HCT116 (cell line): ENCODE data around the gene DMBT1. TPM values are rescaled to one million over a fixed set of nuclear protein-coding genes. Genes with fewer than 3 reads are reported as not detected.

ENCODE experiments used
- ATAC-seq: fragments of 200-7000 bp; cut with Tn5 transposase; 2 replicates; pipeline ENCODE4 v1.9.1; 2020; ENCODE audit warnings: mild to moderate bottlenecking, moderate library complexity
- BruUV-seq: library from RNA; stranded (reverse); fragments of 400-500 nt; replicated peaks from 2 replicates; lab custom pipeline; 2021; lab: Mats Ljungman, UMichigan
- CTCF ChIA-PET: fragments of 300-600 bp; sonication (Branson Sonifier 250); formaldehyde crosslinking; loops from one replicate; lab custom pipeline; 2021; ENCODE audit warnings: antibody characterized with exemption; lab: Charles Lee
- POLR2A ChIA-PET: fragments of 300-600, 350-600 bp; sonication (Branson Sonifier 250); formaldehyde crosslinking; loops from one replicate; lab custom pipeline; 2021; ENCODE audit warnings: antibody characterized with exemption; lab: Charles Lee
- RAD21 ChIA-PET, 2 experiments: fragments of 300-600 bp; sonication (Branson Sonifier 250); formaldehyde crosslinking; loops; one replicate each; lab custom pipeline; 2023; ENCODE audit warnings: low total read pairs in 2 of 2; ENCODE audit not compliant: uncharacterized antibody in 2 of 2, unreplicated experiment in 2 of 2, low non-redundant PET in 1 of 2; lab: Charles Lee
- DNase-seq: peaks from one replicate; pipeline ENCODE4 v3.0.0-alpha.2; 2010; ENCODE audit warnings: low read depth, low spot score
- H2AFZ ChIP-seq: fragments of 200-600 bp; shearing (Covaris generic), sonication (generic); 2 replicates; pipeline ENCODE4 v1.6.1; 2017; ENCODE audit warnings: low read depth, mixed run types, mixed read lengths, antibody characterized with exemption, low read length; ENCODE audit not compliant: poor library complexity, severe bottlenecking
- H3K27ac ChIP-seq: 2 replicates; pipeline ENCODE4 v1.5.1; 2012; ENCODE audit warnings: low read depth, low read length
- H3K27me3 ChIP-seq: fragments of 200-600 bp; sonication (generic); 2 replicates; pipeline ENCODE4 v1.6.1; 2016; ENCODE audit warnings: mixed run types, low read length, mixed read lengths; ENCODE audit not compliant: insufficient read depth
- H3K36me3 ChIP-seq, 2 experiments: fragments of 200-500 bp in 1 of 2; fragments of 200-600 bp in 1 of 2; sonication (Bioruptor generic) in 1 of 2; sonication (generic) in 1 of 2; 2 replicates each; pipeline versions ENCODE4 v1.5.1 to v1.6.1; 2014 to 2016; ENCODE audit warnings: low read length in 2 of 2, inconsistent platforms in 1 of 2, mixed read lengths in 1 of 2, mixed run types in 1 of 2; ENCODE audit not compliant: insufficient read depth in 2 of 2, control insufficient read depth in 1 of 2
- H3K4me1 ChIP-seq, 2 experiments: fragments of 200-600 bp in 1 of 2; sonication (generic) in 1 of 2; 2 replicates each; pipeline versions ENCODE4 v1.5.1 to v1.6.1; 2012 to 2017; ENCODE audit warnings: low read length in 2 of 2, inconsistent platforms in 1 of 2, mild to moderate bottlenecking in 1 of 2, mixed read lengths in 1 of 2, mixed run types in 1 of 2, moderate library complexity in 1 of 2; ENCODE audit not compliant: insufficient read depth in 2 of 2, control insufficient read depth in 1 of 2
- H3K4me2 ChIP-seq: fragments of 200-600 bp; sonication (generic); 2 replicates; pipeline ENCODE4 v1.6.1; 2017; ENCODE audit warnings: mixed run types, low read length, mixed read lengths
- H3K4me3 ChIP-seq, 2 experiments: fragments of 200-600 bp in 1 of 2; sonication (generic) in 1 of 2; replicated peaks in 1 of 2; 2 replicates each; pipeline ENCODE4 v1.5.1; 2011 to 2016; ENCODE audit warnings: low read length in 2 of 2, control low read depth in 1 of 2, low read depth in 1 of 2, mild to moderate bottlenecking in 1 of 2, mixed read lengths in 1 of 2, mixed run types in 1 of 2
- H3K79me2 ChIP-seq: fragments of 200-600 bp; sonication (generic); 2 replicates; pipeline ENCODE4 v1.6.1; 2017; ENCODE audit warnings: mild to moderate bottlenecking, mixed run types, low read length, moderate library complexity, mixed read lengths; ENCODE audit not compliant: insufficient read depth
- H3K9ac ChIP-seq: fragments of 200-600 bp; sonication (generic); 2 replicates; pipeline ENCODE4 v1.6.1; 2016; ENCODE audit warnings: low read length, mixed read lengths
- H3K9me2 ChIP-seq: fragments of 200-600 bp; sonication (generic), shearing (Covaris generic); 2 replicates; pipeline ENCODE4 v1.6.1; 2017; ENCODE audit warnings: mixed run types, mild to moderate bottlenecking, moderate library complexity; ENCODE audit not compliant: insufficient read depth
- H3K9me3 ChIP-seq, 2 experiments: fragments of 200-500 bp in 1 of 2; fragments of 200-600 bp in 1 of 2; sonication (Bioruptor generic) in 1 of 2; sonication (generic) in 1 of 2; 2 replicates each; pipeline ENCODE4 v1.6.1; 2014 to 2017; ENCODE audit warnings: low read length in 2 of 2, mixed read lengths in 2 of 2, inconsistent platforms in 1 of 2, low read depth in 1 of 2, mild to moderate bottlenecking in 1 of 2, mixed run types in 1 of 2, moderate library complexity in 1 of 2; ENCODE audit not compliant: control insufficient read depth in 1 of 2, insufficient read depth in 1 of 2
- H4K20me1 ChIP-seq: fragments of 200-600 bp; sonication (generic), shearing (Covaris generic); 2 replicates; pipeline ENCODE4 v1.6.1; 2017; ENCODE audit warnings: mixed run types, mild to moderate bottlenecking, moderate library complexity; ENCODE audit not compliant: insufficient read depth
- ATF3 ChIP-seq: IDR thresholded peaks from 2 replicates; pipeline ENCODE4 v1.6.1; 2012
- CBX3 ChIP-seq: IDR thresholded peaks from 2 replicates; pipeline ENCODE4 v1.6.1; 2012; ENCODE audit warnings: low read depth
- EGR1 ChIP-seq: IDR thresholded peaks from 2 replicates; pipeline ENCODE4 v1.6.1; 2012; ENCODE audit warnings: low read depth
- EZH2 ChIP-seq: fragments of 200-600 bp; sonication (generic); IDR thresholded peaks from 2 replicates; pipeline ENCODE4 v1.6.1; 2017; ENCODE audit warnings: antibody characterized with exemption, mixed run types
- FOSL1 ChIP-seq: IDR thresholded peaks from 2 replicates; pipeline ENCODE4 v1.6.1; 2012; ENCODE audit warnings: low read depth
- MAX ChIP-seq: IDR thresholded peaks from 2 replicates; pipeline ENCODE4 v1.6.1; 2012
- POLR2A ChIP-seq: IDR thresholded peaks from 2 replicates; pipeline ENCODE4 v1.7.0; 2011; ENCODE audit warnings: borderline replicate concordance; ENCODE audit not compliant: insufficient read depth, insufficient read length; ENCODE audit errors: extremely low read depth
- POLR2AphosphoS5 ChIP-seq: IDR thresholded peaks from 2 replicates; pipeline ENCODE4 v1.6.1; 2011; ENCODE audit warnings: mild to moderate bottlenecking, low read depth, low read length, moderate library complexity
- RAD21 ChIP-seq: IDR thresholded peaks from 2 replicates; pipeline ENCODE4 v1.6.1; 2012; ENCODE audit warnings: low read depth, mild to moderate bottlenecking
- REST ChIP-seq: IDR thresholded peaks from 2 replicates; pipeline ENCODE4 v1.6.1; 2012; ENCODE audit warnings: low read depth
- SP1 ChIP-seq: IDR thresholded peaks from 2 replicates; pipeline ENCODE4 v1.6.1; 2012; ENCODE audit warnings: low read depth
- SRF ChIP-seq: IDR thresholded peaks from 2 replicates; pipeline ENCODE4 v1.6.1; 2012; ENCODE audit warnings: low read depth
- TCF7L2 ChIP-seq: IDR thresholded peaks from 2 replicates; pipeline ENCODE4 v1.7.0; 2011; ENCODE audit warnings: borderline replicate concordance, inconsistent platforms; ENCODE audit not compliant: insufficient read depth, insufficient read length; ENCODE audit errors: extremely low read depth
- YY1 ChIP-seq: IDR thresholded peaks from 2 replicates; pipeline ENCODE4 v1.6.1; 2011; ENCODE audit warnings: low read length, low read depth, moderate library complexity, mild to moderate bottlenecking; ENCODE audit not compliant: insufficient replicate concordance; ENCODE audit errors: extremely low read depth
- ZBTB33 ChIP-seq: IDR thresholded peaks from 2 replicates; pipeline ENCODE4 v1.6.1; 2011; ENCODE audit warnings: mild to moderate bottlenecking, low read length, moderate library complexity; ENCODE audit not compliant: insufficient replicate concordance; ENCODE audit errors: extremely low read depth
- ZNF274 ChIP-seq: fragments of 200-500 bp; sonication (Bioruptor generic); IDR thresholded peaks from 2 replicates; pipeline ENCODE4 v1.6.1; 2014; ENCODE audit warnings: mild to moderate bottlenecking, low read depth, low read length, inconsistent platforms
- intact Hi-C: fragments of 100-400 bp; cut with micrococcal nuclease; formaldehyde crosslinking; loops from 2 replicates; pipeline ENCODE4 v1.10.0; 2022
- total RNA-seq: library from RNA; stranded (reverse); gene quantifications from one replicate; pipeline ENCODE4 v1.2.1, GENCODE V29; 2021; ENCODE audit not compliant: unreplicated experiment
- TF ChIP-seq, protein P1 (sequence below), 3 experiments: fragments of 200-600 bp in 1 of 3; sonication (generic) in 1 of 3; IDR thresholded peaks in 2 of 3; conservative IDR thresholded peaks in 1 of 3; 2 replicates each; pipeline ENCODE4 v1.5.1; 2012 to 2017; ENCODE audit warnings: low read depth in 2 of 3, low read length in 2 of 3, antibody characterized with exemption in 1 of 3, borderline replicate concordance in 1 of 3, control low read depth in 1 of 3, mild to moderate bottlenecking in 1 of 3, mixed read lengths in 1 of 3, mixed run types in 1 of 3, moderate library complexity in 1 of 3; ENCODE audit not compliant: insufficient read depth in 1 of 3

The DMBT1 gene
- total RNA-seq, 1 experiment from 2014 or later: 0.17 TPM

DNA sequence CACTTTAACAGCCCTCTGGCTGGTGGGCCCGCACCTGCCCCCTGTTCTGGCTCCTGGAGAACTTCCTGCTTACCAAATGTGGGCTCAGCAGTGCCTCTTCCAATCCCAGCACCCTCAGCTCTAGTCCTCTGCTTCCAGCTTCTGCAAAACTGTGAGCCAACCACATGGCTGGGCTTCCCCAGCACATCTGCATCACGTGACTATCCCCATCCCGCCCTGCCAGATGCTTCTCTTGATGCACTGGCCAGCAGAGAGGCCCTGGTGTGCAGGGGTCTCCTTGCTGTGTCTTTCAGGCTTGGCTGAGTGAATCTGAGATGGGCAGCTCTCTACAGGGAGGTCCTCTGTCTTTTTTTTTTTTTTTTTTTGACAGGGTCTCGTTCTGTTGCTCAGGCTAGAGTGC lies 43.8 kb upstream of the DMBT1 start:
- POLR2A ChIA-PET: no interaction called here
- H3K9me3 ChIP-seq: no peaks in the 10 kb centered on the region
- H3K4me2 ChIP-seq: no peak overlapping the region
- ATAC-seq (no peak), DNase-seq (no peak)
- H3K4me3 ChIP-seq: no peak overlapping the region
- no peaks in the 10 kb centered on the region for H3K36me3 ChIP-seq
- H2AFZ ChIP-seq: no peak overlapping the region
- no peak overlapping the region for H3K27ac ChIP-seq
- H3K9me2 ChIP-seq: no peaks in the 10 kb centered on the region
- CTCF ChIA-PET: interaction anchor here (1.2 kb wide), 1 partner anchor 49 kb away, joined by 3 read pairs; no protein-coding TSS in a partner anchor
- H4K20me1 ChIP-seq: no peaks in the 10 kb centered on the region
- no peak overlapping the region for H3K9ac ChIP-seq
- no peaks in the 10 kb centered on the region for H3K79me2 ChIP-seq
- no peaks in the 10 kb centered on the region for H3K27me3 ChIP-seq
- no TSS peak for BruUV-seq
- TF ChIP-seq ZBTB33 (no peak), YY1 (no peak), EGR1 (no peak), FOSL1 (no peak), EZH2 (no peak), ATF3 (no peak), CBX3 (no peak), RAD21 (no peak), POLR2A (no peak), SRF (no peak), POLR2AphosphoS5 (no peak), MAX (no peak), SP1 (no peak), TCF7L2 (no peak), REST (no peak), ZNF274 (no peak)
- TF ChIP-seq, protein P1, sequence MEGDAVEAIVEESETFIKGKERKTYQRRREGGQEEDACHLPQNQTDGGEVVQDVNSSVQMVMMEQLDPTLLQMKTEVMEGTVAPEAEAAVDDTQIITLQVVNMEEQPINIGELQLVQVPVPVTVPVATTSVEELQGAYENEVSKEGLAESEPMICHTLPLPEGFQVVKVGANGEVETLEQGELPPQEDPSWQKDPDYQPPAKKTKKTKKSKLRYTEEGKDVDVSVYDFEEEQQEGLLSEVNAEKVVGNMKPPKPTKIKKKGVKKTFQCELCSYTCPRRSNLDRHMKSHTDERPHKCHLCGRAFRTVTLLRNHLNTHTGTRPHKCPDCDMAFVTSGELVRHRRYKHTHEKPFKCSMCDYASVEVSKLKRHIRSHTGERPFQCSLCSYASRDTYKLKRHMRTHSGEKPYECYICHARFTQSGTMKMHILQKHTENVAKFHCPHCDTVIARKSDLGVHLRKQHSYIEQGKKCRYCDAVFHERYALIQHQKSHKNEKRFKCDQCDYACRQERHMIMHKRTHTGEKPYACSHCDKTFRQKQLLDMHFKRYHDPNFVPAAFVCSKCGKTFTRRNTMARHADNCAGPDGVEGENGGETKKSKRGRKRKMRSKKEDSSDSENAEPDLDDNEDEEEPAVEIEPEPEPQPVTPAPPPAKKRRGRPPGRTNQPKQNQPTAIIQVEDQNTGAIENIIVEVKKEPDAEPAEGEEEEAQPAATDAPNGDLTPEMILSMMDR (IDR thresholded peaks at IDR 0.05 in 2 of 3, conservative IDR thresholded peaks at IDR 0.05 in 1 of 3; ENCODE audit: borderline replicate concordance in 1 of 3, insufficient read depth in 1 of 3, low read depth in 2 of 3, low read length in 2 of 3): no peak
- no peaks in the 10 kb centered on the region for H3K4me1 ChIP-seq
- RAD21 ChIA-PET: no interaction called here
- intact Hi-C loops: no loop called here
